ENCODE measurements around the gene ITPA. TPM values are rescaled to one million over a fixed set of nuclear protein-coding genes. Genes with fewer than 3 reads are reported as not detected.

The ITPA gene
- total RNA-seq, 1 donor from 2014 or later, result 40.9 TPM

DNA sequence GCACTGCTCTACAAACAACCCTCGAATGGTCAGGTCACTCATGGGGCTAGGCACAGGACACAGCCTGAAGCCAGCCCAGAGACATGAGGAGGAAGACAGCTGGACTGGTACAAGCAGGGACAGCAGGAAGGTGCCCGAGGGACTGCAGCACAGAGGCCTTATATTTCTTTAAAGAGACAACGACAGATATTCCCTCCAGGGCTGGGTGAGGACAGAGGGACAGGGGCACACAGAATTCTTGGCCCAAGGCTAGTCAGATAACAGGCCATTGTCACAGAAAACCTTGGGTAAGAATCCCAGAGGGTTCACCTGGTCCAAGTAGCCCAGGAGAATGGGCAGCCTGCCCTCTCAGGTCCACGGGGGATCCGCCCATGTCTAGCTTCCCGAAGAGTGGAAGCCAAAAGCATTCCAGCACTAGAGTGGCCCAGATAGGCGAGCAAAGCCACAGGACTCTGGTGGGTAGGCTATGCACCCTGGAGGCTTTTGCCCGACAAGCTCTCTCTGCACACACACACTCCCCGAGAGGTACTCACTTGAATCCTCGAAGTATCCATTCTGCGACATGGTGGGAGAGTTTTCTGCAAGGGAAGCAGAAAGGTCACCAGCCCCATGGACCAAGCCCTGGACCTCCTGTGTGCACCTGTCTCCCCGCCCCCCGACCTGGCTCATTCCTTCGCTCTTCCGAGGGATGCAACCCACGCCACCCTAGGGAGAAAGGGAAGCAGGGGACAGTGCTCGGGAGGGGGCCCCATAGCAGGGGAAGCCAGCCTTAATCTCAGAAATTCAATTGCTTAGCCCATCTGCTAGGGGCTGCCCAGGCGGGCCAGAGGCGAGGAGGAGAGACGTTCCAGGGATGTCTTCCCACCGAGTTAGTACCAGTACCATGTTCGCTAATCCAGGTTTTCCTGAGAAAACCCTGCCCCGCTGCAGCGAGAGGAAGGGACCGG, 28.0 kb downstream of the ITPA start:
- no peak overlapping the region for H3K27ac ChIP-seq
- DNase-seq (no peak), ATAC-seq (no peak)
- TF ChIP-seq, protein P1, sequence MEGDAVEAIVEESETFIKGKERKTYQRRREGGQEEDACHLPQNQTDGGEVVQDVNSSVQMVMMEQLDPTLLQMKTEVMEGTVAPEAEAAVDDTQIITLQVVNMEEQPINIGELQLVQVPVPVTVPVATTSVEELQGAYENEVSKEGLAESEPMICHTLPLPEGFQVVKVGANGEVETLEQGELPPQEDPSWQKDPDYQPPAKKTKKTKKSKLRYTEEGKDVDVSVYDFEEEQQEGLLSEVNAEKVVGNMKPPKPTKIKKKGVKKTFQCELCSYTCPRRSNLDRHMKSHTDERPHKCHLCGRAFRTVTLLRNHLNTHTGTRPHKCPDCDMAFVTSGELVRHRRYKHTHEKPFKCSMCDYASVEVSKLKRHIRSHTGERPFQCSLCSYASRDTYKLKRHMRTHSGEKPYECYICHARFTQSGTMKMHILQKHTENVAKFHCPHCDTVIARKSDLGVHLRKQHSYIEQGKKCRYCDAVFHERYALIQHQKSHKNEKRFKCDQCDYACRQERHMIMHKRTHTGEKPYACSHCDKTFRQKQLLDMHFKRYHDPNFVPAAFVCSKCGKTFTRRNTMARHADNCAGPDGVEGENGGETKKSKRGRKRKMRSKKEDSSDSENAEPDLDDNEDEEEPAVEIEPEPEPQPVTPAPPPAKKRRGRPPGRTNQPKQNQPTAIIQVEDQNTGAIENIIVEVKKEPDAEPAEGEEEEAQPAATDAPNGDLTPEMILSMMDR (IDR thresholded peaks at IDR 0.05), result no peak
- peaks cover 47% of the 10 kb centered on the region for H3K27me3 ChIP-seq (ENCODE audit: low read depth)
- H3K4me1 ChIP-seq, result peaks cover 15% of the 10 kb centered on the region
- intact Hi-C loops (cut with DNase I), result no loop called here
- H3K36me3 ChIP-seq, result no peaks in the 10 kb centered on the region
- no peaks in the 10 kb centered on the region for H3K9me3 ChIP-seq
- no peak overlapping the region for H3K4me3 ChIP-seq

DNA sequence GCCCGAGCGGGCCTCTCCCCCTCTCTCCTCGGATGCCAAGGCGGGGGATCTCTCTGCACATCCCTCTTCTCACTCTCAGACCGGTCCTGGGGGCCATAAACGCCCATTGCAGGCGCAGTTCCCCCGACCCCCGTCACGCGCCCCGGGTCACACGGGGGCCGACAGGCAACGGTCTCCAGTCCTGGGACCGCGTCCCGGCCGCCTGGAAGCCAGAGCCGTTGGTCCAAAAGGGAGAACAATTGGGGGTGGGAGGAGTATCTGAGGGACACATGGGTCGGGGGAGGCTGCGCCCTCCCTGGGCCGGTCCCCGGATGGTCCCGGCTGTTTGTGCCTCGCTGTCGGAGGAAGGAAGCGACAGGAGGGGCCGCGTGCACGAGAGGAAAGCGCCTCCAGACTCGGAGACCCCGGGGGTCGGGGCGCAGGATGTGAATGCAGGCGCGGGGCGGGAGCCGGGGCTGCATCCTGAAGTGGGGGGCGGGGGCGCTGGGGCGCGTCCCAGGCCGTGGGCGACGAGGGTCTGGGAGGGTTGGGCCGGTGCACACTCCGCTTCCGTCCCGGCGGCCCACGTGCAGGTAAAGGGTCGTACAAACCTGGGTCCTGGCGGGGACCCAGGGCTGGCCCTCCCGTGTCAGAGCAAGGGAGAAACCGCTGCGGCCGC, 28.8 kb downstream of the ITPA start:
- H3K36me3 ChIP-seq, result no peaks in the 10 kb centered on the region
- H3K9me3 ChIP-seq, result no peaks in the 10 kb centered on the region
- peaks cover 47% of the 10 kb centered on the region for H3K27me3 ChIP-seq (ENCODE audit: low read depth)
- ATAC-seq (peak; percentile 3 to 4), DNase-seq (no peak)
- H3K4me3 ChIP-seq, result peak overlapping the region; percentile 73
- intact Hi-C loops (cut with DNase I), result no loop called here
- H3K4me1 ChIP-seq, result peaks cover 15% of the 10 kb centered on the region
- no peak overlapping the region for H3K27ac ChIP-seq
- TF ChIP-seq, protein P1 (IDR thresholded peaks at IDR 0.05), result no peak

DNA sequence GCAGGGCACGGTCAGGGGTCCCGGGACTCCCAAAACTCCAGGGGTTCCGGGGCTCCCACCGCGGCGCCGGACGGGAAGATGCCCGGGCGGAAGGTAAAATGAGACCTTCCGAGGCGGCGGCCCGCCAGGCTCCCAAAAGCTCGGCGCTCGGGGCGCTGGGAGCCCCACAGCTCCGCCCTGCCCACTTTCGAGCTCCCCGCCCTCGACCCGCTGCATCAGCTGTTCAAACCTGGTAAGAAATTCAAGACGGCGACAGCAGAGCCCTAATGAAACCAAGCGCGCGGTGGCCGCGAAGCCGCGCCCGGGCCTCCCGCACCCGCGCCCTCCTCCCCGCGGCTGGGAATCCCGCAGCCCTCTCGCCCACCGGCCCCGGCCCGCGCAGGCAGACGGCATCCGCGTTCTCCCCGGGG, 29.3 kb downstream of the ITPA start:
- H3K36me3 ChIP-seq, result no peaks in the 10 kb centered on the region
- intact Hi-C loops (cut with DNase I), result no loop called here
- H3K27me3 ChIP-seq (ENCODE audit: low read depth), result peaks cover 47% of the 10 kb centered on the region
- H3K4me1 ChIP-seq, result peaks cover 15% of the 10 kb centered on the region
- H3K4me3 ChIP-seq, result peak overlapping the region; percentile 73
- peak; percentile 40 to 52 for ATAC-seq
- no peaks in the 10 kb centered on the region for H3K9me3 ChIP-seq
- TF ChIP-seq, protein P1 (IDR thresholded peaks at IDR 0.05), result no peak
- no peak overlapping the region for H3K27ac ChIP-seq
- DNase-seq, result no peak

DNA sequence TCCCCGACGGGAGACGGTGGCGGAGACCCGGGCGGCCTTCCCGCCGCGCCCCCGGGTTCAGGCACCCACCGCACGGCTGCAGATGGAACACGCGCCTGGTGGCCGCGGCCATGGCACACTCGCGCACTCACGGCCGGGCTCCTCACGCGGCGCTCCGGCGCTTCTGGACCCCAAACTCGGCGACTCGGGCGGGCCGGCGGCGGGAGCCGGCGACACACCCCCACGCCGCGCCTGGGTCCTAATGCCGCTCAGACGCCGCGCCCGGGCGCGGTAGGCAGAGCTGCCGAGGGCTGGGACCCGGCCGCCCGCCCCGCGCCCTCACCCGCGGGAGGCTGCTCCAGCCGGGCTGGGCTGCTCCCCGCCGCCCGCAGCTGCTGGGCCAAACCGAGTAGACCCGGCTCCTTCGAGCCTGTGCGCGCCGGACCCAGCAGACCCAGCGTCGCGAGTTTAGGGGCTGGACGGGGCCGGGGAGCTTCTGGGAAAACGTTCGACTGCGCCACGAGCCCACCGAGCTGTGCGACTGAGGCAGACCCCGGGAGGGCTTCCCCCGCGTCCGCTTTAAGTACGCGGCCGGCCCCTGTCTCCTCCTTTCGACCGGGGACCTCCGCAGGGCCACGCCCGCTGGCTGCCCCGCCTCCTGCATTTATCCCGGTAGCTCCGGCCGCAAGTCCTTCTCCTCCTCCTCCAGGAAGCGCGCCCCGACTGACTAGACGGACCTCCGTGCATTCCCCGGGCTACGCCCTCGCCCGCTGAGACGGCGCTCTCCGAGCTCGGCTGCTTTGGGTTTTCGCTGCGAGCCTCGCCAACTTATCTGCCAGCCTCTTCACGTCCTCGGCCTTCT, 29.9 kb downstream of the ITPA start, which contains the start of gene SLC4A11:
TSS of gene SLC4A11 (minus strand) at position 165 of the 841 bp plus-strand sequence. CDS start at position 112, 53 bp downstream.
- Histone ChIP-seq H3K4me1 (peaks cover 15% of the 10 kb centered on the region), H3K9me3 (no peaks in the 10 kb centered on the region), H3K27ac (no peak within 1 kb of the TSS), H3K4me3 (peak within 1 kb of the TSS; percentile 73), H3K27me3 (ENCODE audit: low read depth) (peaks cover 45% of the 10 kb centered on the region), H3K36me3 (no peaks in the 10 kb centered on the region)
- TF ChIP-seq, protein P1 (IDR thresholded peaks at IDR 0.05), result no peak
- ATAC-seq (peak; percentile 81 to 87), DNase-seq (peak; percentile 87)
- intact Hi-C loops (cut with DNase I), result no loop called here
